ENCODE measurements around the gene PLD5.
"Not testable (repeated sequence)": the region's sequence is repeated elsewhere in the genome, so short reads cannot be mapped to it uniquely, and the experiment has no call there.

PLD5 gene

GRCh38 chr1:242146652-242147051, 377.8 kb downstream of the PLD5 start:
- no peak overlapping the region for H3K4me3 Mint-ChIP-seq
- H3K4me1 Mint-ChIP-seq = peaks cover 5% of the 10 kb centered on the region
- peaks cover 0 to 8% of the 10 kb centered on the region in 2 donors for H3K9me3 Mint-ChIP-seq
- ATAC-seq (no peak), DNase-seq (no peak)
- H3K27me3 Mint-ChIP-seq = peaks cover 12% of the 10 kb centered on the region
- no peak overlapping the region for H3K27ac Mint-ChIP-seq

GRCh38 chr1:242140836-242141235, 383.7 kb downstream of the PLD5 start:
- DNase-seq (no peak), ATAC-seq (no peak)
- Mint-ChIP-seq H3K27ac (no peak overlapping the region), H3K27me3 (peaks cover 30% of the 10 kb centered on the region), H3K4me3 (no peak overlapping the region), H3K4me1 (peaks cover 5% of the 10 kb centered on the region), H3K9me3 (no peaks in the 10 kb centered on the region)

GRCh38 chr1:242139986-242140385, 384.5 kb downstream of the PLD5 start:
- DNase-seq (no peak), ATAC-seq (no peak)
- Mint-ChIP-seq H3K4me1 (peaks cover 5% of the 10 kb centered on the region), H3K4me3 (no peak overlapping the region), H3K27me3 (peaks cover 31% of the 10 kb centered on the region), H3K27ac (no peak overlapping the region), H3K9me3 (no peaks in the 10 kb centered on the region)

- DNase-seq (no peak), ATAC-seq (no peak)
- Mint-ChIP-seq H3K4me1 (peaks cover 5% of the 10 kb centered on the region), H3K4me3 (no peak overlapping the region), H3K27me3 (peaks cover 36% of the 10 kb centered on the region), H3K27ac (no peak overlapping the region), H3K9me3 (no peaks in the 10 kb centered on the region)
These were observed 385.1 kb downstream of the PLD5 start for GRCh38 chr1:242139442-242139841.

- H3K9me3 Mint-ChIP-seq = peaks cover 0 to 11% of the 10 kb centered on the region in 2 donors
- no peak overlapping the region for H3K4me3 Mint-ChIP-seq
- H3K27me3 Mint-ChIP-seq = peaks cover 6% of the 10 kb centered on the region
- ATAC-seq (no peak), DNase-seq (no peak)
- H3K27ac Mint-ChIP-seq = no peak overlapping the region
- no peaks in the 10 kb centered on the region for H3K4me1 Mint-ChIP-seq
These were observed 390.7 kb downstream of the PLD5 start for GRCh38 chr1:242133796-242134195.

GRCh38 chr1:242133351-242133750, 391.1 kb downstream of the PLD5 start:
- Mint-ChIP-seq H3K4me1 (no peaks in the 10 kb centered on the region), H3K27me3 (peaks cover 6% of the 10 kb centered on the region), H3K4me3 (no peak overlapping the region), H3K27ac (no peak overlapping the region), H3K9me3 (peaks cover 0 to 11% of the 10 kb centered on the region in 2 donors)
- ATAC-seq (no peak), DNase-seq (no peak)

GRCh38 chr1:242132121-242132817, 392.2 kb downstream of the PLD5 start:
- ATAC-seq (no peak), DNase-seq (no peak)
- peaks cover 6% of the 10 kb centered on the region for H3K27me3 Mint-ChIP-seq
- H3K9me3 Mint-ChIP-seq = peaks cover 0 to 14% of the 10 kb centered on the region in 2 donors
- no peaks in the 10 kb centered on the region for H3K4me1 Mint-ChIP-seq
- no peak overlapping the region for H3K27ac Mint-ChIP-seq
- H3K4me3 Mint-ChIP-seq = no peak overlapping the region

- H3K4me3 Mint-ChIP-seq = no peak overlapping the region
- no peak for ATAC-seq
- no peaks in the 10 kb centered on the region for H3K4me1 Mint-ChIP-seq
- no peak for DNase-seq
- H3K9me3 Mint-ChIP-seq = peaks cover 0 to 23% of the 10 kb centered on the region in 2 donors
- no peak overlapping the region for H3K27ac Mint-ChIP-seq
- no peaks in the 10 kb centered on the region for H3K27me3 Mint-ChIP-seq
These were observed 395.5 kb downstream of the PLD5 start for GRCh38 chr1:242128951-242129502.

GRCh38 chr1:242120432-242120831, 404.1 kb downstream of the PLD5 start:
- H3K27me3 Mint-ChIP-seq = no peaks in the 10 kb centered on the region
- no peaks in the 10 kb centered on the region for H3K4me1 Mint-ChIP-seq
- ATAC-seq (no peak), DNase-seq (no peak)
- no peak overlapping the region for H3K27ac Mint-ChIP-seq
- H3K9me3 Mint-ChIP-seq = no peaks in the 10 kb centered on the region
- no peak overlapping the region for H3K4me3 Mint-ChIP-seq

GRCh38 chr1:242100921-242101320, 423.6 kb downstream of the PLD5 start:
- Mint-ChIP-seq H3K9me3 (no peaks in the 10 kb centered on the region), H3K4me3 (no peak overlapping the region), H3K4me1 (no peaks in the 10 kb centered on the region), H3K27me3 (peaks cover 17% of the 10 kb centered on the region), H3K27ac (no peak overlapping the region)
- ATAC-seq (no peak), DNase-seq (no peak)

- H3K4me3 Mint-ChIP-seq, H3K4me1 Mint-ChIP-seq, H3K9me3 Mint-ChIP-seq, ATAC-seq, H3K27me3 Mint-ChIP-seq, H3K27ac Mint-ChIP-seq, DNase-seq: not testable (repeated sequence)
These were observed 427.2 kb downstream of the PLD5 start for GRCh38 chr1:242097283-242097682.

GRCh38 chr1:242093116-242093515, 431.4 kb downstream of the PLD5 start:
- Mint-ChIP-seq H3K4me1 (no peaks in the 10 kb centered on the region), H3K4me3 (no peak overlapping the region), H3K9me3 (no peaks in the 10 kb centered on the region), H3K27ac (no peak overlapping the region), H3K27me3 (no peaks in the 10 kb centered on the region)
- ATAC-seq = no peak
- no peak for DNase-seq

- no peaks in the 10 kb centered on the region for H3K9me3 Mint-ChIP-seq
- DNase-seq = no peak
- no peak for ATAC-seq
- no peak overlapping the region for H3K27ac Mint-ChIP-seq
- no peaks in the 10 kb centered on the region for H3K4me1 Mint-ChIP-seq
- peaks cover 7% of the 10 kb centered on the region for H3K27me3 Mint-ChIP-seq
- H3K4me3 Mint-ChIP-seq = no peak overlapping the region
These were observed 434.6 kb downstream of the PLD5 start for GRCh38 chr1:242089911-242090310.

GRCh38 chr1:242088875-242089274, 435.6 kb downstream of the PLD5 start:
- Mint-ChIP-seq H3K4me1 (no peaks in the 10 kb centered on the region), H3K27ac (no peak overlapping the region), H3K9me3 (no peaks in the 10 kb centered on the region), H3K4me3 (no peak overlapping the region), H3K27me3 (peaks cover 7% of the 10 kb centered on the region)
- DNase-seq (no peak), ATAC-seq (no peak)

- H3K27ac Mint-ChIP-seq = no peak overlapping the region
These were observed 437.8 kb downstream of the PLD5 start for GRCh38 chr1:242086706-242087105.

GRCh38 chr1:242086093-242086492, 438.4 kb downstream of the PLD5 start:
- Mint-ChIP-seq H3K27ac (no peak overlapping the region), H3K9me3 (no peaks in the 10 kb centered on the region), H3K4me3 (no peak overlapping the region), H3K4me1 (no peaks in the 10 kb centered on the region), H3K27me3 (peaks cover 18% of the 10 kb centered on the region)
- ATAC-seq = no peak
- no peak for DNase-seq

More at GRCh38 chr1:242086706-242087105, 437.8 kb downstream of the PLD5 start:
- DNase-seq (no peak), ATAC-seq (no peak)
- peaks cover 18% of the 10 kb centered on the region for H3K27me3 Mint-ChIP-seq
- no peak overlapping the region for H3K4me3 Mint-ChIP-seq
- H3K4me1 Mint-ChIP-seq = no peaks in the 10 kb centered on the region
- no peaks in the 10 kb centered on the region for H3K9me3 Mint-ChIP-seq

GRCh38 chr1:242083742-242084141, 440.8 kb downstream of the PLD5 start:
- H3K9me3 Mint-ChIP-seq = no peaks in the 10 kb centered on the region
- H3K27me3 Mint-ChIP-seq = peaks cover 18% of the 10 kb centered on the region
- no peaks in the 10 kb centered on the region for H3K4me1 Mint-ChIP-seq
- DNase-seq (no peak), ATAC-seq (no peak)
- H3K27ac Mint-ChIP-seq = no peak overlapping the region
- H3K4me3 Mint-ChIP-seq = no peak overlapping the region
